Activated naive CD8-positive, alpha-beta T cell treated with anti-CD3 and anti-CD28 coated beads, Interleukin-2, amount 50 U/mL, for 24 hours (primary cell): ENCODE measurements around the gene IFT22.
A peak's percentile ranks its signal among the peaks of the same experiment; 100 is the strongest.
"Not testable (repeated sequence)": the region's sequence is repeated elsewhere in the genome, so short reads cannot be mapped to it uniquely, and the experiment has no call there.

Source experiments
- ATAC-seq: fragments of 150-1000 bp; cut with Tn5 transposase; one replicate; pipeline ENCODE4 v1.10.0; 2021
- DNase-seq: peaks from one replicate; pipeline ENCODE4 v3.0.0; 2021
- H3K27ac Mint-ChIP-seq: one replicate; pipeline ENCODE4 v1.8.0; 2021; ENCODE audit warnings: mild to moderate bottlenecking, mixed read lengths
- H3K27me3 Mint-ChIP-seq: one replicate; pipeline ENCODE4 v1.8.0; 2021; ENCODE audit warnings: mixed read lengths
- H3K36me3 Mint-ChIP-seq: one replicate; pipeline ENCODE4 v1.8.0; 2021; ENCODE audit warnings: low read depth, mixed read lengths
- H3K4me1 Mint-ChIP-seq: one replicate; pipeline ENCODE4 v1.8.0; 2021; ENCODE audit warnings: mixed read lengths
- H3K4me3 Mint-ChIP-seq: one replicate; pipeline ENCODE4 v1.8.0; 2021; ENCODE audit warnings: mild to moderate bottlenecking, moderate library complexity, mixed read lengths
- H3K9me3 Mint-ChIP-seq: one replicate; pipeline ENCODE4 v1.8.0; 2021; ENCODE audit warnings: mixed read lengths

The IFT22 gene

DNA sequence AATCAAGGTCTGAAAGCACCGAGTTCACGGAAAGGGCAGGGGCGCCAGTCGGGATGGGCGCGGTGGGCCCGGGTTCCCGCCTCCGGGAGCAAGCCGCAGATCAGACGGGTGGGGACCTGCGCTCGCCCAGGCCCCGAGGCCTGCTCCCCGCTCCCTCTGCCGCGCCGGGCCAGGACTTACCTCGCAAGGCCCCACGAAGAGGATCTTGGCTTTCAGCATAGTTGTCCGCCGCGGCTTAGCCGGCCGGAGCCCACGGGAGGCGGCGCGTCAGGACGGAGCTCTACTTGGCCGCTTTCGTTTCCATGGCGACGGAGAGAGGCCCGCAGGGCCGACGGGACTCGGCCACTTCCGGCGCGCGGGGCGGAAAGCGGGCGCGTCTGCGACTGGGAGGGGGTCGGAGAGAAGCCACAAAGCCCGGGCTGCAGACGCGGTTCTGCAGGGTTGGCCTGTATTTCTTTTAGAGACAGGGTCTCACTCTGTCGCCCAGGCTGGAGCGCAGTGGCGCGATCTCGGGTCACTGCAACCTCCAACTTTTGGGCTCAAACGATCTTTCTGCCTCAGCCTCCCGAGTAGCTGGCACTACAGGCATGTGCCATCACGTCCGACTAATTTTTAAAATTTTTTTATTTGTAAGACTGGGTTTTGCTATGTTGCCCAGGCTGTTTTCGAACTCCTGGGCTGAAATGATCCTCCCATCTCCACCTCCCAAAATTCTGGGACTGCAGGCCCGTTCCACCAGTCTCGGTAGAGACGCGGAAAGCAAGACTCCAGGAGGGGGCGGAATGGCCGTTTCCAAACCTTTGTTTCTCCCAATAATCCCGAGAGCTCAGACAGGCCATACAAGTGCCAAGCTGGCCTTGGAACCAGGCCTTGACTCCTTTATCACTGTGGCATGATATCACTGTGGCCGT, at the start of gene IFT22:
IFT22 (minus strand) TSS at position 322 of the 911 bp plus-strand sequence; CDS start at position 219, 103 bp downstream.
- Mint-ChIP-seq H3K27me3 (no peaks in the 10 kb centered on the region), H3K27ac (peak within 1 kb of the TSS; percentile 78), H3K4me1 (peaks cover 11% of the 10 kb centered on the region), H3K36me3 (no peaks in the 10 kb centered on the region), H3K9me3 (no peaks in the 10 kb centered on the region), H3K4me3 (peak within 1 kb of the TSS; percentile 84)
- ATAC-seq (peak; percentile 93), DNase-seq (peak; percentile 91)

DNA sequence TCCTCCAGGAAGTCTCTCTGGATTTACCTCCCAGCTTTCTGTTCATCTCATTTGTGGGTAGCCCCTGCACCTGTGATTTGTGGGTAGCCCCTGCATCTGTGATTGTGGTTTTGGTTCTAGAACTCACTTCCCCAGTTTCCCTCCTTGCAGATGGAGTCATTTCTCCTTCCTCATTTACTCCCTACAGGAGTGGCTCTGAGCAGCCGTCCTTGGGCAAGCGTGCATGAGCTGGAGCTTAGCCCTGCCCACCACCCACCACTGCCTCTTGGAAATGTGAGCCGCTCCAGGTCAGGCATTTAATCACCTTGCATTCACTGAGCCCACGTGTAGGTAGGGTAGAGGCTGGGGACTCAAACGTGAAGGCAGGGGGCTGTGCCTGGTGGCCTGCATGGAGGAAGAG, 49.2 kb upstream of the IFT22 start:
- Mint-ChIP-seq H3K27ac (no peak overlapping the region), H3K36me3 (no peaks in the 10 kb centered on the region)
- ATAC-seq: no peak

DNA sequence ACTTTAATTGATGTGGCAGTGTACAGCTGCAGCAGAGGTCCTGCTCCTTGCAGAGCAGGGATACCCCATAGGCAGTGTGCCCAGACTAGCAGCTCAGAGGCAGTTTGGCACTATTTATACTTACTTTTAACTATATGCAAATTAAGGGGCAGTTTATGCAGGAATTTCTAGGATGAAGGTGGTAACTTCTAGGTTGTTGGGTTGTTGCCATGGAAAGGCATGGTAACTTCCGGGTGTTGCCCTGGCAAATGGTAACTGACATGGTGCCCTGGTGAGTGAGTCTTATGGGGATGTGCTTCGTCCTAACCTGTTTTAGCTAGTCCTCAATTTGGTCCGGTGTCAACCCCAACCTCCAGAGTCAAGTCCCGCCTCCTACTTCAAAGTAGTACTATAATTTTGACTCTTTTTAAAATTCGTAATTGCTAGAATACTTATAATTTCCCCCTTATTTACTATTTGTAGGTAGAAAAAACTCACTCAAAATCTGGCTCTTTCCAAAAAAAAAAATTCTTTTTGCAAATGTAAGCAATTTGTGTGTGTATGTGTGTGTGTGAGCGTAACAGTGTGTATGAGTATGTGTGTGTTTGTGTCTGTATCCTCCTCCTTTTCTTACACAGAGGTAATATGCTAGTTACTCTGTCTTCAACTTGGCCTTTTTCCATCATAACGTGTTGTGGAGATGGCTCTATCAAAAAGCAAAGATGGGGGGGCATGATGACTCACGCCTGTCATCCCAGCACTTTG, 47.0 kb upstream of the IFT22 start:
- peaks cover 25% of the 10 kb centered on the region for H3K27me3 Mint-ChIP-seq

More for the DNA sequence above, 49.2 kb upstream of the IFT22 start:
- no peak overlapping the region for H3K4me3 Mint-ChIP-seq
- no peak for DNase-seq
- no peaks in the 10 kb centered on the region for H3K9me3 Mint-ChIP-seq
- peaks cover 22% of the 10 kb centered on the region for H3K27me3 Mint-ChIP-seq
- peaks cover 12% of the 10 kb centered on the region for H3K4me1 Mint-ChIP-seq

DNA sequence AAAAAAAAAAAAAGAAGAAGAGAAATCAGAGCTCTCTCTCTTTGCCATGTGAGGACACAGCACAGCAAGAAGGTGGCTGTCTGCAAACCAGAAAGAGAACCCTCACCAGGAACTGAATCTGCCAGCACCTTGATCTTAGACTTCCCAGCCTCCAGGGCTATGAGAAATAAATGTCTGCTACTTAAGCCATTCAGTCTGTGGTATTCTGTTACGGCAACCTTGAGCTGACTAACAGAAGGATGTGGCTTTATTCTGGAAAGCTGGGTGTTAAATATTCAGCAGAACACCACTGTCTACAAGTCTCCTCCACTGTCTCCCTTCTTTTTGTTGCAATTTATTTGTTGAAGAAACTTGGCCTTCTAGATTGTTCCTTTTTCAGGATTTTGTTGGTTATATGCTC, 46.1 kb upstream of the IFT22 start:
- Mint-ChIP-seq H3K9me3 (no peaks in the 10 kb centered on the region), H3K4me1 (peaks cover 28% of the 10 kb centered on the region), H3K27me3 (peaks cover 23% of the 10 kb centered on the region), H3K4me3 (no peak overlapping the region), H3K36me3 (no peaks in the 10 kb centered on the region), H3K27ac (no peak overlapping the region)
- DNase-seq: no peak
- ATAC-seq: no peak

More for the DNA sequence above, 47.0 kb upstream of the IFT22 start:
- peaks cover 28% of the 10 kb centered on the region for H3K4me1 Mint-ChIP-seq
- H3K27ac Mint-ChIP-seq: no peak overlapping the region
- ATAC-seq (no peak), DNase-seq (no peak)
- H3K9me3 Mint-ChIP-seq: no peaks in the 10 kb centered on the region
- H3K4me3 Mint-ChIP-seq: no peak overlapping the region
- no peaks in the 10 kb centered on the region for H3K36me3 Mint-ChIP-seq

DNA sequence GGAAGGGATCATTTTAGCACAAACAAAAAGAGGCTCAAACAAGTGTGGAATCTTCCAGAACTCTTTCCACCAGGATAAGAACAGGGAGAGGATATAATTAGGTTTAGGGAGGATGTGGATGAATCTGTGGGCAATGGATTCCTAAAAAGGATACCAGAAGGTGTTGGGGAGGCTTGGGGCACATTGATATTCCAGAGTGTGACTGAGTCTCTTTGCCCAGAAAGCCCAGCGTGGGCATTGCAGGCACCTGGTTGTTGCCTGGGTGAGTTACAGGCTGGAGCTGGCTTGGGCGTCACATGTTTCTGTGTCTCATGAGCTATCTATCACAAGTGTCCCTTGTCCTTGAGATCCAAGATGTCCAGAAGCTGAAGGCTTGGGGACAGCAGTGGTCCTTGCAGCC, 44.3 kb upstream of the IFT22 start:
- H3K27ac Mint-ChIP-seq: no peak overlapping the region
- peaks cover 31% of the 10 kb centered on the region for H3K27me3 Mint-ChIP-seq
- H3K4me3 Mint-ChIP-seq: no peak overlapping the region
- no peak for ATAC-seq
- DNase-seq: no peak
- no peaks in the 10 kb centered on the region for H3K36me3 Mint-ChIP-seq
- H3K9me3 Mint-ChIP-seq: no peaks in the 10 kb centered on the region
- H3K4me1 Mint-ChIP-seq: peaks cover 30% of the 10 kb centered on the region

DNA sequence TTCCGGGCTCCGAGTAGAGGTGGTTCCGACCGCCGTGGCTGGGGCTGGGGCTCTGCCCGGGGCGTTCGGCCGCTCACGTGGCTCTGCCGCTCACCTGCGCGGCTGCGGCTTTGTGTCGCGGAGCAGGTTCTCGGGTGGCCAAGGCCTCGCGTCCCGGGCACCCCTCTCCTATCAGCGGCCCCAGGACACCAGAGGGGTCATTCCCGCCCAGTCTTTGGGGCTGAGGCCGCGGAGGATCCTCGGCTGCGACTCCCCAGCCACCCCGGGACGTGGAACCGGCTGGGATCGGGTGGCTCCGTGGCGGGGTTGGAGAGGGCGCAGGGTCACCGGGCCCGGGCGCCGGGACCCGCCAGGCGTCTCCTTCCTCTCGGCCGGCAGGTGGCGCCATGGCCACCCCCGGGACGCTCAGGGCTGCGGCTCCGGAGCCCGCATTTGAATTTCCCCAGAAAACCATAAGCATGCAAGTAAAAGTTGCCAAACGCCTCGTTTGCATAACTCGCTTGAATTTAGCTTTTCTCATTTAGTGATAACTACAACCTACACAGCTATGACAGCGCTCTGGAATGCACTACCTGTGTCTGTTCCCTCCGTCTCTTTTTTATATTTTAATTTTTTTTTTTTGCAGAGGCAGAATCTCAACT, 42.2 kb upstream of the IFT22 start:
- Mint-ChIP-seq H3K9me3 (no peaks in the 10 kb centered on the region), H3K27ac (no peak overlapping the region), H3K36me3 (no peaks in the 10 kb centered on the region), H3K4me1 (peaks cover 25% of the 10 kb centered on the region), H3K27me3 (peaks cover 29% of the 10 kb centered on the region), H3K4me3 (peak overlapping the region; percentile 8)
- ATAC-seq (peak; percentile 93), DNase-seq (peak; percentile 76)

DNA sequence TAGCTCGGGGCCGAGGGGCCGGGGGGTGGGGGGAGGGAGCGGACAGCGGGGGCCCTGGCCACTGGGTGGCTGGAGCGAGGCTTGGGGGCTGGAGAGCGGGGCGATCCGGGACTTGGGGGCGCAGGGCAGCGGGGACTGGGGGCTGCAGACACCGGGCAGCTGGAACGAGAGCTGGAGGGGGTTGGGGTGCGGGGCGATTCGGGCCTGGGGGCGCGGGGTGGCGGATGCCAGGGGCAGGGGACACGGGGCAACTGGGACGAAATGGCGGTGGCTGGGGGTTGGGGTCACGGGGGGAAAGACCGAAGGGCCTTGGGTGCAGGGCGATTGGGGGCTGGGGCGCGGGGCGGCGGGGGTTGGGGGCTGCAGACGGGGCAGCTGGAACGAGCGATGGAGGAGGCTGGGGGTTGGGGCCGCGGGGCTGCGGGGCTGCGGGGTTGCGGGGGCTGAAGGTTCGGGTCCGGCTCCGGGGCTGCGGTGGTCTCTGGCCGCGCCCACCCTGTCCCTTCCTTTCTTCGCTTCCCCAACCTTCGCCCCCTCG, 41.7 kb upstream of the IFT22 start:
- ATAC-seq: no peak
- no peaks in the 10 kb centered on the region for H3K36me3 Mint-ChIP-seq
- H3K9me3 Mint-ChIP-seq: no peaks in the 10 kb centered on the region
- peaks cover 29% of the 10 kb centered on the region for H3K27me3 Mint-ChIP-seq
- peaks cover 25% of the 10 kb centered on the region for H3K4me1 Mint-ChIP-seq
- H3K27ac Mint-ChIP-seq: no peak overlapping the region
- no peak overlapping the region for H3K4me3 Mint-ChIP-seq
- no peak for DNase-seq

DNA sequence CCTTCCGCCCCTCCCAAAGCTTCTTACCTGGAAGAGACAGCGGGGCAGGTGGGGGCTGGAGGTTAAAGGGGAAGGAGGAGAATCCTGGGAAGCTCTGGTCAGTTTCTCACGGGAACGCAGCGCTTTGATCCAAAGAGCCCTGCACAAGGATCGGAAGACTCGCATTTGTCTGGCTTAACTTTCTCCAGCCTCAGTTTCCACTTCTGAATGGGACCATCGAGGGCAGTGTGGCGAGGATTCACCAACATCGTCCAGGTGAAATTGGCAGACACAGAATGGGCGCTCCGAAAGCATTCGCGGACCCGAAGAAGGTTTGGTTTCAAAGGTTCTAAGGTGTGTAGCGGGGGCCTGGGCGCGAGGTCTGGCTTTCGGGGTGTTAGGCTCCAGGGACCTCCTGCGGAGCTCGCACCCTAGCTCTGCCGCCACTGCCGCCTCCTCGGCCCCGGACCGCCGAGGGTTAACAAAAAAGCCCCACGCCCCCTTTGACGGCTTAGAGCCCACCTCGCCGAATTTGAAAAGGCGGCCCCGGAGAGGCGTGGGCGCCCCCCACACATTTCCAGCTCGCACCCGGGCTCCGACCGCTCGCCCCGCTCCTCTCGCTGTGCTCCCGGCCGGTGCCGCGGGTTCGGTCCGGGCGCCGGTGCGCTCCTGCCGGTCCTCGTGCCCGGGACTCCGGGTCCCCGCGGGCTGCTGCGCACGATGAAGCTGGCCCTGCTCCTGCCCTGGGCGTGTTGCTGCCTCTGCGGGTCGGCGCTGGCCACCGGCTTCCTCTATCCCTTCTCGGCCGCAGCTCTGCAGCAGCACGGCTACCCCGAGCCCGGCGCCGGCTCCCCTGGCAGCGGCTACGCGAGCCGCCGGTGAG, 41.0 kb upstream of the IFT22 start, which contains the start of gene COL26A1:
COL26A1 (plus strand) TSS at position 542 of the 862 bp plus-strand sequence; CDS start at position 700, 158 bp downstream.
- Mint-ChIP-seq H3K27ac (no peak within 1 kb of the TSS), H3K36me3 (no peaks in the 10 kb centered on the region), H3K4me1 (peaks cover 20% of the 10 kb centered on the region), H3K9me3 (no peaks in the 10 kb centered on the region), H3K4me3 (no peak within 1 kb of the TSS), H3K27me3 (peaks cover 27% of the 10 kb centered on the region)
- DNase-seq (peak; percentile 24), ATAC-seq (peak; percentile 7)

DNA sequence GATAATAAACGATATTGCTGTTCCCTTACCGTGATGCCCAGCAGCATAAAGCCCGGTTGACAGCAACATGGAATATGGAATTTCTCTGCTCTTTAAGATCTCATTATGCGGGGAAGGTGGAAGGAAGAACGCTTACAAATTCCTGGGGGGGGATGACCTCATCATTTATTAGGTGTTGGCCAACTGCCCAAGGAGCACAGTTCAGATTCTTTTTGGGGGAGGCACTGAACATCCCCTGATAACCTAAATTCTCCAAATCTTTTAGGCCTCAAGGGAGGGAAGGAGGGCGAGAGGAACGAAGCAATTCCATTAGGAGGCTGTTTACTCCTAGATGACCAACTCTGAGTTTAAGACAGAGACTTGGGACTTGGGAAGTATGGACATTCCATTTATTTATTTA, 35.8 kb upstream of the IFT22 start:
- peaks cover 23% of the 10 kb centered on the region for H3K27me3 Mint-ChIP-seq
- no peak for DNase-seq
- H3K27ac Mint-ChIP-seq: no peak overlapping the region
- no peak for ATAC-seq
- H3K36me3 Mint-ChIP-seq: no peaks in the 10 kb centered on the region
- H3K4me3 Mint-ChIP-seq: no peak overlapping the region
- peaks cover 6% of the 10 kb centered on the region for H3K4me1 Mint-ChIP-seq
- no peaks in the 10 kb centered on the region for H3K9me3 Mint-ChIP-seq

DNA sequence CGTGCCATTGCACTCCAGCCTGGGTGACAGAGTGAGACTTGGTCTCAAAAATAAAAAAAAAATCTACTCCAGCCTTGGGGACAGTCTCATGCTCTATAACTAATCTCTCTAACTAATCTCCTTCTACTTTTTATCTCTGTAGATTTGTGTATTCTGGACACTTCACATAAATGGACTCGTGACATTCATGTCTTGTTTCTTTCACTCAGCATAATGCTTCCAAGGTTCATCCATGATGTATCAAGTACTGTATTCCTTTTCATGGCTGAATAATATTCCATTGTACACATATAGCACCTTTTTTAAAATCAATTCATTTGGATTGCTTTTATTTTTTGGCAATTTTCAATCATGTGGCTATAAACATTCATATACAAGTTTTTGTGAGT, 31.3 kb upstream of the IFT22 start:
- Mint-ChIP-seq H3K4me1 (peaks cover 7% of the 10 kb centered on the region), H3K27me3 (peaks cover 9% of the 10 kb centered on the region), H3K36me3 (no peaks in the 10 kb centered on the region), H3K9me3 (no peaks in the 10 kb centered on the region), H3K27ac (no peak overlapping the region), H3K4me3 (no peak overlapping the region)
- ATAC-seq (no peak), DNase-seq (no peak)

DNA sequence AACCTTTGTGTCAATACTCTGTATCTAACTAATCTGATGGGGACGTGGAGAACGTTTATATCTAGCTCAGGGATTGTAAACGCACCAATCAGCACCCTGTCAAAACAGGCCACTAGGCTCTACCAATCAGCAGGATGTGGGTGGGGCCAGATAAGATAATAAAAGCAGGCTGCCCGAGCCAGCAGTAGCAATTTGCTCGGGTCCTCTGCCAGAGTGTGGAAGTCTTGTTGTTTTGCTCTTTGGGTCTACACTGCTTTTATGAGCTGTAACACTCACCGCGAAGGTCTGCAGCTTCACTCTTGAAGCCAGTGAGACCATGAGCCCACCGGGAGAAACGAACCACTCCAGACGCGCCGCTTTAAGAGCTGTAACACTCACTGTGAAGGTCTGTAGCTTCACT, 27.7 kb upstream of the IFT22 start:
- not testable (repeated sequence) for H3K4me1 Mint-ChIP-seq, H3K4me3 Mint-ChIP-seq, H3K27ac Mint-ChIP-seq, H3K27me3 Mint-ChIP-seq, DNase-seq, H3K9me3 Mint-ChIP-seq, ATAC-seq, H3K36me3 Mint-ChIP-seq

DNA sequence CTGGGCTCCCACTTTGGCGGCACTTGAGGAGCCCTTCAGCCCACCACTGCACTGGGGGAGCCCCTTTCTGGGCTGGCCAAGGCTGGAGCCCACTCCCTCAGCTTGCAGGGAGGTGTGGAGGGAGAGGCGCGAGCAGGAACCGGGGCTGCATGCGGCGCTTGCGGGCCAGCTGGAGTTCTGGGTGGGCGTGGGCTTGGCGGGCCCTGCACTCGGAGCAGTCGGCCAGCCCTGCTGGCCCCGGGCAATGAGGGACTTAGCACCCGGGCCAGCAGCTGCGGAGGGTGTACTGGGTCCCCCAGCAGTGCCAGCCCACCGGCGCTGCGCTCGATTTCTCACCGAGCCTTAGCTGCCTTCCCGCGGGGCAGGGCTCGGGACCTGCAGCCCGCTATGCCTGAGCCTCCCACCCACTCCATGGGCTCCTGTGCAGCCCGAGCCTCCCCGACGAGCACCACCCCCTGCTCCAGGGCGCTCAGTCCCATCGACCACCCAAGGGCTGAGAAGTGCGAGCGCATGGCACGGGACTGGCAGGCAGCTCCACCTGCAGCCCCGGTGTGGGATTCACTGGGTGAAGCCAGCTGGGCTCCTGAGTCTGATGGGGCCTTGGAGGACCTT, 26.9 kb upstream of the IFT22 start:
- H3K27ac Mint-ChIP-seq, DNase-seq, H3K9me3 Mint-ChIP-seq, H3K4me1 Mint-ChIP-seq, ATAC-seq, H3K4me3 Mint-ChIP-seq, H3K36me3 Mint-ChIP-seq, H3K27me3 Mint-ChIP-seq: not testable (repeated sequence)

DNA sequence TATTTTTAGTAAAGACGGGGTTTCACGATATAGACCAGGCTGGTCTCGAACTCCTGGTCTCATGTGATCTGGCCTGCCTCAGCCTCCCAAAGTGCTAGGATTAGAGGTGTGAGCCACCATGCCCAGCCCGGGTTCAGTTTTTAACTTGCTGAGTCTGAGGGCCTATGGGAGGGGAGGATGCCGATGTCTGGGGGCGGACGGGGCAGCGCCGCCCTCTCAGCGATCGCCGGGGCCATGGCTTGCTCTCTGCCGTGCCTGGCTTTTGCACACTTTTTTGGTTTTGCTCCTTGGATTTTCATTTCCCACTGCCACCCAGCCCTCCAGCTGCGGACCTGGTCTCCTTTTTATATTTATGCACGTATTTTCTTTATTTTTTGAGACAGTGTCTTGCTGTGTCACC, 25.9 kb upstream of the IFT22 start:
- DNase-seq (no peak), ATAC-seq (no peak)
- peaks cover 2% of the 10 kb centered on the region for H3K27me3 Mint-ChIP-seq
- no peak overlapping the region for H3K4me3 Mint-ChIP-seq
- no peaks in the 10 kb centered on the region for H3K9me3 Mint-ChIP-seq
- no peaks in the 10 kb centered on the region for H3K36me3 Mint-ChIP-seq
- peaks cover 4% of the 10 kb centered on the region for H3K4me1 Mint-ChIP-seq
- H3K27ac Mint-ChIP-seq: no peak overlapping the region
